Measurements from ENCODE around the gene ERF. TPM values are rescaled to one million over a fixed set of nuclear protein-coding genes. Genes with fewer than 3 reads are reported as not detected.

ERF gene
- total and polyA plus RNA-seq, 10 of the 15 experiments (the other 5 are each of a cell fraction or from before 2014, with no cell fraction given): 0.02 to 51.8 (median 14.4) TPM

DNA sequence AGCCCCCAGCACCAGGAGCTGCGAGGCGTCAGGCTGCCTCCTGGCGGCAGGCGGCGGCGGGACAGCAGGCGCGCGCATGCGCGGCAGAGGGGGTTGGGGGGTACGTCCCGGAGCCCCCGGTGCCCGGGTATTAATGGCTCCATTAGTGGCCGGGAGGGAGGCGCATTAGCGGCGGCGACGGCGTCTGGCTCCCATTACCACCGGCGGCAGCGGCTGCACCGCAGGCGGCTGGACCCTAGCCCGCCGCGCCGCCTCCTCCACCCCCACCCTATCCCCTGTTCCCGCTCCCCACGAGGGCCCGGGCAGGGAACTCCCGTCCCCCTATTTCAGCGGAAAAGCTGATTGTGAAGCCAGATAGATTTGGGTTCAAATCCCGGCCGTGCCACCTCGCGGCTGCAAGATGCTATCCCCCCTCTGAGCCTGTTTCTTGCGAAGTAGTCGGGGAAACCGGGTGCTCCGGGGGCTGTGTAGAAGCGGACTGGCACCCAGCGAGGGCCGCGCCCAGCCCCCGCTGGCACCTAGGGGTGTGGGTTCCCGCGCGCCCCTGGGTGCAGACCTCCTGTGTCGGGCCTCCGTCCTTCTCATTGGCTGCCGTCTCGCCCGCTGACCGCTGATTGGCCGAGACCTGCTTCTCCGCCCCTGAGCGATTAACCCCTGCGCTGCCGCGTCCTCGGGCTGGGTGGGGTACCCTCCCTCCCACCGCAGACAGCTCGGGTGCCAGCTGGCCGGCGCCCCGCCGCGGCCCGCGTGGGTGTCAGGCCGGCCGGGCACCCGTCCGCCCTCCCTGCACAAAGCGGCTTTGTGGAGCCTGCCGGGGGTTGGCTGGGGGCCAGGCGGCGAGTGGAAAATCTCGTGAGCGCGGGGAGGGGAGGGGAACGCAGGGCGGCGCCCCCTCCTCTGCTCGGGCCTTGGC is 25.2 kb upstream of the ERF start (continued):
- TF ChIP-seq CEBPB (IDR thresholded peaks at IDR 0.05; ENCODE audit: borderline replicate concordance in 1 of 2, low read depth in 2 of 2, low read length in 2 of 2): no peak
- TF ChIP-seq ZNF207 (IDR thresholded peaks at IDR 0.05; ENCODE audit: borderline replicate concordance): no peak
- TF ChIP-seq EGR1 (IDR thresholded peaks at IDR 0.05; ENCODE audit: borderline replicate concordance in 1 of 2, low read depth in 2 of 2, low read length in 2 of 2): no peak; a peak in 1 of 3 replicates
- no peak for TF ChIP-seq CBX5 (IDR thresholded peaks at IDR 0.05; ENCODE audit: low read depth)
- no peak for TF ChIP-seq SUPT20H (IDR thresholded peaks at IDR 0.05; ENCODE audit: borderline replicate concordance, control insufficient read depth, low read depth, low read length)
- TF ChIP-seq BMI1 (IDR thresholded peaks at IDR 0.05; ENCODE audit: borderline replicate concordance): no peak
- TF ChIP-seq ASH2L (IDR thresholded peaks at IDR 0.05; ENCODE audit: borderline replicate concordance, low read depth): no peak
- TF ChIP-seq RAD51 (IDR thresholded peaks at IDR 0.05): no peak
- TF ChIP-seq NR2C1 (IDR thresholded peaks at IDR 0.05): no peak
- TF ChIP-seq, protein P1, sequence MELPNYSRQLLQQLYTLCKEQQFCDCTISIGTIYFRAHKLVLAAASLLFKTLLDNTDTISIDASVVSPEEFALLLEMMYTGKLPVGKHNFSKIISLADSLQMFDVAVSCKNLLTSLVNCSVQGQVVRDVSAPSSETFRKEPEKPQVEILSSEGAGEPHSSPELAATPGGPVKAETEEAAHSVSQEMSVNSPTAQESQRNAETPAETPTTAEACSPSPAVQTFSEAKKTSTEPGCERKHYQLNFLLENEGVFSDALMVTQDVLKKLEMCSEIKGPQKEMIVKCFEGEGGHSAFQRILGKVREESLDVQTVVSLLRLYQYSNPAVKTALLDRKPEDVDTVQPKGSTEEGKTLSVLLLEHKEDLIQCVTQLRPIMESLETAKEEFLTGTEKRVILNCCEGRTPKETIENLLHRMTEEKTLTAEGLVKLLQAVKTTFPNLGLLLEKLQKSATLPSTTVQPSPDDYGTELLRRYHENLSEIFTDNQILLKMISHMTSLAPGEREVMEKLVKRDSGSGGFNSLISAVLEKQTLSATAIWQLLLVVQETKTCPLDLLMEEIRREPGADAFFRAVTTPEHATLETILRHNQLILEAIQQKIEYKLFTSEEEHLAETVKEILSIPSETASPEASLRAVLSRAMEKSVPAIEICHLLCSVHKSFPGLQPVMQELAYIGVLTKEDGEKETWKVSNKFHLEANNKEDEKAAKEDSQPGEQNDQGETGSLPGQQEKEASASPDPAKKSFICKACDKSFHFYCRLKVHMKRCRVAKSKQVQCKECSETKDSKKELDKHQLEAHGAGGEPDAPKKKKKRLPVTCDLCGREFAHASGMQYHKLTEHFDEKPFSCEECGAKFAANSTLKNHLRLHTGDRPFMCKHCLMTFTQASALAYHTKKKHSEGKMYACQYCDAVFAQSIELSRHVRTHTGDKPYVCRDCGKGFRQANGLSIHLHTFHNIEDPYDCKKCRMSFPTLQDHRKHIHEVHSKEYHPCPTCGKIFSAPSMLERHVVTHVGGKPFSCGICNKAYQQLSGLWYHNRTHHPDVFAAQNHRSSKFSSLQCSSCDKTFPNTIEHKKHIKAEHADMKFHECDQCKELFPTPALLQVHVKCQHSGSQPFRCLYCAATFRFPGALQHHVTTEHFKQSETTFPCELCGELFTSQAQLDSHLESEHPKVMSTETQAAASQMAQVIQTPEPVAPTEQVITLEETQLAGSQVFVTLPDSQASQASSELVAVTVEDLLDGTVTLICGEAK (IDR thresholded peaks at IDR 0.05; ENCODE audit: borderline replicate concordance): no peak
